ENCODE results near the gene PHB1.
"Not testable (repeated sequence)": the region's sequence is repeated elsewhere in the genome, so short reads cannot be mapped to it uniquely, and the experiment has no call there.

PHB1 gene

GRCh38 chr17:49372425-49372824 is 42.3 kb downstream of the PHB1 start:
- DNase-seq: no peak

GRCh38 chr17:49370971-49371834 is 43.5 kb downstream of the PHB1 start:
- DNase-seq: no peak

GRCh38 chr17:49369760-49370159 is 44.9 kb downstream of the PHB1 start:
- DNase-seq: no peak

GRCh38 chr17:49369089-49369488 is 45.6 kb downstream of the PHB1 start:
- no peak for DNase-seq

GRCh38 chr17:49365667-49366066 is 49.0 kb downstream of the PHB1 start:
- no peak for DNase-seq

- DNase-seq: not testable (repeated sequence)
These were observed 49.6 kb downstream of the PHB1 start for GRCh38 chr17:49365126-49365525.

- no peak for DNase-seq
These were observed 50.6 kb downstream of the PHB1 start for GRCh38 chr17:49364119-49364518.

GRCh38 chr17:49363251-49363650 is 51.4 kb downstream of the PHB1 start:
- DNase-seq: no peak

GRCh38 chr17:49362723-49363117 is 52.0 kb downstream of the PHB1 start:
- no peak for DNase-seq

GRCh38 chr17:49361902-49362722 is 52.6 kb downstream of the PHB1 start, which contains the start of gene ZNF652:
Gene ZNF652, minus strand, starts transcription at chr17:49362250. Its CDS starts 44,525 bp downstream, at chr17:49317725.
- DNase-seq: peak; percentile 91

- peak; percentile 46 for DNase-seq
These were observed 53.4 kb downstream of the PHB1 start for GRCh38 chr17:49361129-49361901.

- DNase-seq: no peak
These were observed 53.9 kb downstream of the PHB1 start for GRCh38 chr17:49360796-49361128.

- DNase-seq: no peak
These were observed 54.5 kb downstream of the PHB1 start for GRCh38 chr17:49359990-49360795.

GRCh38 chr17:49358641-49359247 is 55.9 kb downstream of the PHB1 start:
- no peak for DNase-seq

GRCh38 chr17:49357516-49357915 is 57.2 kb downstream of the PHB1 start:
- DNase-seq: no peak

- DNase-seq: no peak
These were observed 58.4 kb downstream of the PHB1 start for GRCh38 chr17:49356320-49356719.

Measured in NCI-H226 (cell line).